SK-N-MC (cell line): ENCODE measurements around the gene PCDHGA1.

Experiments used
- EZH2 ChIP-seq: fragments of 200-600 bp; sonication (generic); IDR thresholded peaks from one replicate; pipeline ENCODE4 v1.6.1; 2017; ENCODE audit warnings: antibody characterized with exemption
- FOXP2 ChIP-seq: optimal IDR thresholded peaks from 2 replicates; pipeline ENCODE3; 2011; ENCODE audit warnings: mild to moderate bottlenecking, moderate library complexity; ENCODE audit not compliant: insufficient read depth; ENCODE audit errors: extremely low read length, control extremely low read depth

DNA sequence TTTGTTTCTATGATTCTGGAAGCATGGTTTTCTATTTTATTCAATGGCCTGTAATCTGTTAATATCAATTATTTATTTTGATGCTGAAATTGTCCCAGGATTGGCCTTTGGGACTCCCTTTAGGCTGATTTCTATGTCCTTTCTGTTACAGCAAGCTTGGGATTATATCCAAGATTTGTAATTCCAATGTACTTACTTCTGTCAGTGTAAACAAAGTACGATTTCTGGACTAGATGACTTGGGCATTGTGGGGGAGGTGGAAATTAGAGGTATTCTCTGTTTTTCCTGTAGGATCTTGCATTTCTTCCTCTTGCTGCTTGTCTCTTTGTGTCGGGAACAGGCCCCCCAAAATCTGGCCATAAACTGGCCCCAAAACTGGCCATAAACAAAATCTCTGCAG is 103.7 kb downstream of the PCDHGA1 start:
- TF ChIP-seq FOXP2, result no peak
- TF ChIP-seq EZH2, result no peak
